GM12873 (cell line): ENCODE data around the gene GJB5.

Source experiments
- CTCF ChIP-seq: IDR thresholded peaks from 2 replicates; pipeline ENCODE4 v1.5.1; 2012; ENCODE audit warnings: low read depth, mild to moderate bottlenecking, moderate library complexity, low read length, control low read depth; ENCODE audit not compliant: insufficient read depth; ENCODE audit errors: missing control alignments

GJB5 gene

GRCh38 chr1:34758751-34759150, 3.9 kb downstream of the GJB5 start:
- no peak for TF ChIP-seq CTCF

- no peak for TF ChIP-seq CTCF
Observed at GRCh38 chr1:34759503-34760357, 4.9 kb downstream of the GJB5 start, which contains the start of gene GJB4. TSS of gene GJB4 (plus strand) at chr1:34759740. CDS start at chr1:34761255, 1,515 bp downstream.

- TF ChIP-seq CTCF = no peak
Observed at GRCh38 chr1:34761176-34761761, 6.4 kb downstream of the GJB5 start.

- no peak for TF ChIP-seq CTCF
Observed at GRCh38 chr1:34761776-34762307, 7.0 kb downstream of the GJB5 start.

- no peak for TF ChIP-seq CTCF
Observed at GRCh38 chr1:34762474-34763141, 7.8 kb downstream of the GJB5 start.

- TF ChIP-seq CTCF = no peak
Observed at GRCh38 chr1:34763142-34763781, 8.4 kb downstream of the GJB5 start.
